ENCODE data around the gene ANKRD13A.
"Not testable (repeated sequence)": the region's sequence is repeated elsewhere in the genome, so short reads cannot be mapped to it uniquely, and the experiment has no call there.

The ANKRD13A gene

DNA sequence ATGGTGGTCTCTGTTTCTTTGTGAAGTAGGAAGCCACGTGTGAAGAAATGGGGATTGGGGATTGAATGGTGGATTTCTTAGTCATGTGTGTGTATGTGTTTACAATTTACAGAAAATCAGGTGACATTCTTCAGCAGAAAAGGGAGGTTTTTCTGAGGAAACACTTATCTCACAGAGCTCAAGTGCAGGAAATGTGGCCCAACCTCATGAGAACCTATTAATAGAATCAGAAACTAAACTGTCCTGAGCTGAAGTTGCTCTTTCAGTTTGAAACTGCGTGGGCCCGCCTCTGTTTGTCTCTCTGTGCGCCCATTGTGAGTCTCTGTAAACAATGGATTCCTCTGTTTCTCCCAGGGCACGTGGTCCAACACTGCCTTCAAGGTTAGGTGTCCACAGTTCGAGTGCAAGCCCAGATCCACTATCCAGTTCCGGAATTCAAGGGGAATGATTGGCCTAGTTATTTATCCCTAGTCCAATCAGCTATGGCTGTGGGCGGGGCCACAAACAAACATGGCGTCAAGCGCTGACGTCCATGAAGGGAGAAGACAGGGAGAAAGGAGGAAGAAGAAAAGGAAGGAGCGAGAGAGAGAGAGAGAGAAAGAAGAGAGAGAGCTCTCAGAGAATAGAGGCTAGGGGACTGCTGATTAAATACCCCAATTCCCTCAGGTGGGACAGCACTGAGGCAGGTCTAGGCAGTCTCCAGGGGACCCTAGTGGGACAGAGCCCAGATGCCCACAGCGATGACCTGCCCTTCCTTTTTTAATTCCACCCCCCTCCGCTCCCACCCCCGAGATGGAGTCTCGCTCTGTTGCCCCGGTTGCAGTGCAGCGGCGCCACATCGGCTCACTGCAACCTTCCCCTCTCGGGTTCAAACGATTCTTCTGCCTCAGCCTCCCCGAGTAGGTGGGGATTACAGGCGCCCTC is 80.5 kb downstream of the ANKRD13A start:
- DNase-seq (ENCODE audit: low read depth in 2 of 2), result peak; percentile 40 to 62

DNA sequence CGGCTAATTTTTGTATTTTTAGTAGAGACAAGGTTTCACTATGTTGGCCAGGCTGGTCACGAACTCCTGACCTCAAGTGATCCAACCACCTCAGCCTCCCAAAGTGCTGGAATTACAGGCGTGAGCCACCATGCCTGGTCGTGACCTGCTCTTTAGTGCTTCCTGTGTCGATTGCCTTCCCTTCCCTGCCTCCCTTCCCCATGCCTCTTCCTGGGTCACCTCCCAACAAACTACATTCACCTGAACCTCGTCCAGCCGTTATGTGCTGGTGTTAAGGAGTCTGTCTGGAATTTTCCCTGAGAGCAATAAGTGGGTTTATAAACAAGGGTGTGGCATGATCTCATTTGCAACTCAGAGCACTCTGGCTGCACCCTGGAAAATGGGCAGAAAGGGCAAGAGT is 81.2 kb downstream of the ANKRD13A start:
- DNase-seq (ENCODE audit: low read depth in 2 of 2), result no peak

DNA sequence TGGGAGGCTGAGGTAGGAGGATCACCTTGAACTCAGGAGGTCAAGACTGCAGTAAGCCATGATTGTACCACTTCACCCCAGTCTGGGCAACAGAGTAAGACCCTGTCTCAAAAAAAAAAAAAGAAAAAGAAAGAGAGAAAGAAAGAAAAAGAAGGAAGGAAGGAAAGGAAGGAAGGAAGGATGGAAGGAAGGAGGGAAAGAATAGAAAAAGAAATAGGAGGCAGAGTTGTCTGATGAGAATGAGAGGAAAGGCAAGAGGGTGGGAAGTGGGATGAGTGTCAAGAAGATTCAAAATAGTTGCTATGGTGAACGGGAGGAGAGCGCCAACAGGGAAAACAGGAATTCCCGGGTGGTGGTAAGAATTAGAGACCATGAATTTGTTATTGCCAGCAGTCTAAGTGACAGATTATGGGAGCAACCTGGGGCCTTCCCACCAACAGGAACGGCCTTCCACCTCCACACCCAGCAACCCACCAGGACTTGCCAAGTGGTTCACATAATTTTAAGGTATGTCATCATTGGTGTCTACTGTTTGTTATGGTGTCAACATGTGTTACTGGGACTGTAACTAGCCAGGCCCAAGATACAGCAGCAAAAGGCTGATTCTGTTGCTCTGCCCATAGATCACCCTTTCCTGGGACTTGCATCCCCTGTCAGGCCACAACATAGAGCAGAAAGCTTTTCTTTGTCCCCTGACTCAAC is 85.2 kb downstream of the ANKRD13A start:
- DNase-seq (ENCODE audit: low read depth in 2 of 2), result no peak

DNA sequence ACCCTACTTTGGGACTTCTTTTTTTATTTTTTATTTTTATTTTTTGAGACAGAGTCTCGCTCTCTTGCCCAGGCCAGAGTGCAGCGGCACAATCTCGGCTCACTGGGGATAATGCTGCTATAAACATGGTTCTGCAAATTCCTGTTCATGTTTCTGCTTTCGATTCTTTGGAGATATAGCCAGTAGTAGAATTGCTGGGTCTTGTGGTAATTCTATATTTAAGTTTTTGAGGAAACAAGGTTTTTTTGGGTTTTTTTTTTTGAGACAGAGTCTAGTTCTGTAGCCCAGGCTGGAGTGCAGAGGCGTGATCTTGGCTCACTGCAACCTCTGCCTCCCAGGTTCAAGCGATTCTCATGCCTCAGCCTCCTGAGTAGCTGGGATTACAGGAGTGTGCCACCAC is 89.0 kb downstream of the ANKRD13A start:
- DNase-seq (ENCODE audit: low read depth in 2 of 2), result not testable (repeated sequence)

DNA sequence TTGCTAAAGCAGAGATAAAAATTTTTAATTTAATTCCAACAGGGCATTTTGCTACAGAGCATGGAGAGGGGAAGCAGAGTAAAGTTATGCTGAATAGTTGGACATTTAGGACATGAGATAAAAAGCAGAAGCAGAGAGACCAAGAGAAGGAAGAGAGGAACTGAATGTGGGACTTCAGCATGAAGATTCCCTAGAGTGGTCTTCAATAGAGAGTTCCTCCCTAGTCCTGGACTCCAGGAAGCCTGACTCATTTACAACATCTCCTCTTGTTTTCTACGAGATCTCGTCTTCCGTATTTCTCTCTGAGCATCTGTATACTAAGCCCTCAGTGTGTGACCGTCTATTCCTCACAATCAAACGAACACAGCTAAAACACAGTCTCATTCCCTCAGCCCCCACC is 89.7 kb downstream of the ANKRD13A start:
- no peak for DNase-seq (ENCODE audit: low read depth in 2 of 2)

Measured in activated CD8-positive, alpha-beta memory T cell treated with anti-CD3 and anti-CD28 coated beads for 4 hours (primary cell).